A549 (cell line): ENCODE data around the gene ITGA7. TPM values are rescaled to one million over a fixed set of nuclear protein-coding genes. Genes with fewer than 3 reads are reported as not detected.

Source experiments
- ATAC-seq, 2 experiments: fragments of 200-7000 bp in 1 of 2; fragments of >200 bp in 1 of 2; cut with Nextera tagmentation in 1 of 2; cut with Tn5 transposase in 1 of 2; 3 replicates each; pipeline versions ENCODE4 v1.8.0 to v1.9.1; 2018 to 2020; ENCODE audit warnings: mild to moderate bottlenecking in 1 of 2, moderate library complexity in 1 of 2
- CTCF ChIA-PET: fragments of 300-600 bp; sonication (Branson Sonifier 250); formaldehyde crosslinking; extraction: SDS; loops from one replicate; lab custom pipeline; 2021; ENCODE audit warnings: antibody characterized with exemption, inconsistent platforms; lab: Yijun Ruan, JAX
- POLR2A ChIA-PET: fragments of 350-600 bp; formaldehyde crosslinking; extraction: SDS; loops from one replicate; lab custom pipeline; 2021; ENCODE audit warnings: antibody characterized with exemption, inconsistent platforms; lab: Yijun Ruan, JAX
- DNase-seq, 2 experiments: peaks; one replicate each; pipeline versions ENCODE4 v3.0.0 to v3.0.0-alpha.2; 2011 to 2016; ENCODE audit warnings: low read depth in 1 of 2, low spot score in 1 of 2
- FAIRE-seq: peaks from 2 replicates; lab custom pipeline; 2011; peaks lifted over from hg19 to GRCh38; lab: Jason Lieb, UNC
- H3K27ac ChIP-seq, 2 experiments: fragments of >200 bp; sonication (Bioruptor Twin); formaldehyde crosslinking; 3 replicates each; pipeline ENCODE4 v1.5.1; 2016 to 2017
- H3K4me1 ChIP-seq: fragments of >200 bp; sonication (Bioruptor Twin); formaldehyde crosslinking; 3 replicates; pipeline ENCODE4 v1.6.1; 2016
- H3K4me2 ChIP-seq: fragments of >200 bp; sonication (Bioruptor Twin); formaldehyde crosslinking; 3 replicates; pipeline ENCODE4 v1.6.1; 2016
- H3K4me3 ChIP-seq: fragments of >200 bp; sonication (Bioruptor Twin); formaldehyde crosslinking; 3 replicates; pipeline ENCODE4 v1.5.1; 2016
- H3K9me3 ChIP-seq: fragments of >200 bp; sonication (Bioruptor Twin); formaldehyde crosslinking; 3 replicates; pipeline ENCODE4 v1.6.1; 2016
- BHLHE40 ChIP-seq: IDR thresholded peaks from 2 replicates; pipeline ENCODE4 v1.6.1; 2012; ENCODE audit warnings: low read depth, low read length, inconsistent platforms
- CBX8 ChIP-seq: fragments of 200-600 bp; sonication (generic); IDR thresholded peaks from 2 replicates; pipeline ENCODE4 v1.6.1; 2016
- CEBPB ChIP-seq, 2 experiments: fragments of >200 bp in 1 of 2; sonication (Bioruptor Twin) in 1 of 2; formaldehyde crosslinking in 1 of 2; IDR thresholded peaks; 2 replicates each; pipeline ENCODE4 v1.6.1; 2012 to 2016
- CHD2 ChIP-seq: fragments of 150-350 bp; IDR thresholded peaks from 2 replicates; pipeline ENCODE4 v1.6.1; 2014; ENCODE audit warnings: low read length; ENCODE audit not compliant: partially characterized antibody
- CTCF ChIP-seq: fragments of >200 bp; sonication (Bioruptor Twin); formaldehyde crosslinking; IDR thresholded peaks from 3 replicates; pipeline ENCODE4 v1.5.1; 2016
- EHF ChIP-seq: fragments of 250-450 bp; sonication (Bioruptor Pico); IDR thresholded peaks from 2 replicates; pipeline ENCODE4 v1.5.0; 2020; ENCODE audit warnings: mild to moderate bottlenecking
- ELK1 ChIP-seq: fragments of 150-350 bp; IDR thresholded peaks from 2 replicates; pipeline ENCODE4 v1.6.1; 2014; ENCODE audit warnings: low read depth, mild to moderate bottlenecking, low read length
- FOSB ChIP-seq: fragments of 250-450 bp; sonication (Bioruptor Pico); IDR thresholded peaks from 2 replicates; pipeline ENCODE4 v1.5.0; 2020; ENCODE audit warnings: mild to moderate bottlenecking, moderate library complexity
- FOSL2 ChIP-seq, 2 experiments: fragments of 450-650 bp in 1 of 2; fragments of >200 bp in 1 of 2; sonication (Bioruptor Twin) in 1 of 2; formaldehyde crosslinking; IDR thresholded peaks; 2 replicates each; pipeline versions ENCODE4 v1.5.0 to v1.6.1; 2016 to 2020; ENCODE audit warnings: mild to moderate bottlenecking in 1 of 2, moderate library complexity in 1 of 2
- FOXS1 ChIP-seq: fragments of 250-450 bp; sonication (Bioruptor Pico); IDR thresholded peaks from 2 replicates; pipeline ENCODE4 v1.5.0; 2020; ENCODE audit warnings: mild to moderate bottlenecking, moderate library complexity
- JUN ChIP-seq, 2 experiments: fragments of >200 bp; sonication (Bioruptor Twin); formaldehyde crosslinking; IDR thresholded peaks; 2 replicates in 1 of 2; 3 replicates in 1 of 2; pipeline ENCODE4 v1.6.1; 2016 to 2017
- KDM1A ChIP-seq: fragments of 200-600 bp; sonication (generic); IDR thresholded peaks from 2 replicates; pipeline ENCODE4 v1.6.1; 2016; ENCODE audit warnings: low read depth, mild to moderate bottlenecking
- KDM5A ChIP-seq: fragments of 200-600 bp; sonication (generic); IDR thresholded peaks from 2 replicates; pipeline ENCODE4 v1.6.1; 2016; ENCODE audit warnings: antibody characterized with exemption, mild to moderate bottlenecking
- MAX ChIP-seq: IDR thresholded peaks from 2 replicates; pipeline ENCODE4 v1.6.1; 2012
- NPAS2 ChIP-seq: fragments of 250-450 bp; sonication (Bioruptor Pico); IDR thresholded peaks from 2 replicates; pipeline ENCODE4 v1.8.0; 2022; ENCODE audit warnings: mild to moderate bottlenecking, moderate library complexity, borderline replicate concordance
- NR3C1 ChIP-seq: fragments of >200 bp; sonication (Bioruptor Twin); formaldehyde crosslinking; IDR thresholded peaks from 3 replicates; pipeline ENCODE4 v1.6.1; 2017
- POLR2A ChIP-seq: IDR thresholded peaks from 2 replicates; pipeline ENCODE4 v1.6.1; 2012; ENCODE audit warnings: mild to moderate bottlenecking, low read length
- REST ChIP-seq: fragments of 200-600 bp; sonication (generic); IDR thresholded peaks from 2 replicates; pipeline ENCODE4 v1.6.1; 2016; ENCODE audit warnings: antibody characterized with exemption, mild to moderate bottlenecking, moderate library complexity
- RFX5 ChIP-seq: fragments of 450-650 bp; IDR thresholded peaks from 2 replicates; pipeline ENCODE4 v1.7.1; 2014; ENCODE audit warnings: antibody characterized with exemption, mild to moderate bottlenecking, moderate library complexity
- TFCP2L1 ChIP-seq: fragments of 250-450 bp; sonication (Bioruptor Pico); IDR thresholded peaks from 2 replicates; pipeline ENCODE4 v1.5.0; 2021; ENCODE audit warnings: mild to moderate bottlenecking
- USF2 ChIP-seq: fragments of 450-650 bp; IDR thresholded peaks from 2 replicates; pipeline ENCODE4 v1.6.1; 2014; ENCODE audit warnings: antibody characterized with exemption
- ZC3H11A ChIP-seq: fragments of 450-650 bp; IDR thresholded peaks from 2 replicates; pipeline ENCODE4 v1.6.1; 2014; ENCODE audit warnings: antibody characterized with exemption, mild to moderate bottlenecking
- WGBS: methylation state at CpG from one replicate; pipeline ENCODE4 v1.1.6; 2017; ENCODE audit errors: missing lambda C conversion rate; 5-methylcytosine and 5-hydroxymethylcytosine counted together
- polyA plus RNA-seq, 4 experiments: library from polyadenylated mRNA; depleted of rRNA in 3 of 4; stranded (reverse); fragments of >200 nt; fragmentation: RNase III in 1 of 4; extraction: RNeasy Plus Mini Kit Qiagen cat#74134 plus additional on column Dnase treatment in 1 of 4; gene quantifications; 2 replicates in 3 of 4; 3 replicates in 1 of 4; pipeline ENCODE4 v1.2.3, GENCODE V29; 2011 to 2017

Gene ITGA7
- polyA plus RNA-seq, 2 of the 4 experiments (the other 2 are of a cell fraction) = 1.4 to 1.9 TPM

- FAIRE-seq = no peak
- no peak for DNase-seq
- Histone ChIP-seq H3K4me3 (no peak overlapping the region), H3K4me2 (no peak overlapping the region), H3K27ac (no peak overlapping the region), H3K9me3 (no peaks in the 10 kb centered on the region), H3K4me1 (peaks cover 14% of the 10 kb centered on the region; the same call in 2 of the 3 replicates)
- WGBS = 78% methylated on average over 5 of the region's 5 CpGs
- POLR2A ChIA-PET = no interaction called here
- no peak for ATAC-seq
- CTCF ChIA-PET = interaction anchor here (1.2 to 1.5 kb wide), 3 partner anchors 10 to 27 kb away, joined by 3 read pairs; no protein-coding TSS in a partner anchor
- no peak for TF ChIP-seq CHD2
- 0 out of 2 replicates have a peak, but pooled peaks have one; percentile 14 for TF ChIP-seq POLR2A
- no peak for TF ChIP-seq KDM1A
These were observed 22.0 kb downstream of the ITGA7 start for GRCh38 chr12:55685671-55686070.

- WGBS = 96% methylated on average over 16 of the region's 20 CpGs
- DNase-seq = no peak
- no peak for FAIRE-seq
- CTCF ChIA-PET = interaction anchor here (0.7 to 4.2 kb wide), 6 partner anchors 11 to 45 kb away, joined by 3 to 59 read pairs (median 3); partner anchors contain the start of genes BLOC1S1 and RDH5
- H3K27ac ChIP-seq = no peak overlapping the region
- no peak overlapping the region for H3K4me2 ChIP-seq
- H3K9me3 ChIP-seq = no peaks in the 10 kb centered on the region
- TF ChIP-seq REST (no peak), CEBPB (IDR thresholded peaks at IDR 0.05) (no peak), POLR2A (no peak), FOXS1 (CRISPR knock-in tag) (no peak), FOSB (CRISPR knock-in tag) (no peak), MAX (no peak), ELK1 (no peak), KDM5A (no peak), RFX5 (no peak), CBX8 (no peak), FOSL2 (IDR thresholded peaks at IDR 0.05) (no peak), FOSL2 (CRISPR knock-in tag; IDR thresholded peaks at IDR 0.05) (no peak), ZC3H11A (no peak), EHF (CRISPR knock-in tag) (no peak), JUN (IDR thresholded peaks at IDR 0.05) (no peak), NPAS2 (CRISPR knock-in tag) (no peak), CTCF (no peak), USF2 (no peak), BHLHE40 (no peak), NR3C1 (no peak), TFCP2L1 (CRISPR knock-in tag) (no peak)
- POLR2A ChIA-PET = no interaction called here
- no peak for ATAC-seq
- peaks cover 14% of the 10 kb centered on the region; the same call in 2 of the 3 replicates for H3K4me1 ChIP-seq
- no peak overlapping the region for H3K4me3 ChIP-seq
These were observed 22.8 kb downstream of the ITGA7 start for GRCh38 chr12:55684761-55685370.
